ENCODE data around the gene DCX.

GRCh38 chrX:111363741-111364140 lies 48.3 kb downstream of the DCX start:
- no peak for TF ChIP-seq CTCF (optimal IDR thresholded peaks at IDR 0.05 in 1 of 3, IDR thresholded peaks at IDR 0.05 in 1 of 3, conservative IDR thresholded peaks at IDR 0.05 in 1 of 3; ENCODE audit: extremely low read depth in 1 of 3, insufficient read depth in 2 of 3, low read length in 3 of 3)
- TF ChIP-seq EZH2 (IDR thresholded peaks at IDR 0.05; ENCODE audit: low read length): no peak
